Body of pancreas (tissue), 4 donors: ENCODE data around the gene MACROH2A2.

Experiments
- CTCF ChIP-seq, 7 experiments: fragments of 450-650 bp in 4 of 7; fragments of 200-600 bp in 3 of 7; sonication (generic) in 3 of 7; IDR thresholded peaks; one replicate each; pipeline ENCODE4 v1.5.1; 2016 to 2019; ENCODE audit warnings: antibody characterized with exemption in 7 of 7
- POLR2A ChIP-seq, 3 donors: fragments of 450-650 bp; IDR thresholded peaks; one replicate each; pipeline ENCODE4 v1.6.1; 2016; ENCODE audit warnings: antibody characterized with exemption in 3 of 3, mild to moderate bottlenecking in 2 of 3

GRCh38 chr10:70142555-70142954 is 89.9 kb downstream of the MACROH2A2 start:
- TF ChIP-seq CTCF (IDR thresholded peaks at IDR 0.05) (no peak), POLR2A (IDR thresholded peaks at IDR 0.05) (no peak)
